DMS53 treated with DMSO at 0.1 percent for 48 hours (cell line): ENCODE measurements around the gene DIDO1.

Experiments
- DNase-seq: peaks from one replicate; lab custom pipeline; 2025; ENCODE audit not compliant: unreplicated experiment; lab: John Stamatoyannopoulos, UW

Gene DIDO1

GRCh38 chr20:62898093-62898964, 28.0 kb downstream of the DIDO1 start:
- no peak for DNase-seq

DNA sequence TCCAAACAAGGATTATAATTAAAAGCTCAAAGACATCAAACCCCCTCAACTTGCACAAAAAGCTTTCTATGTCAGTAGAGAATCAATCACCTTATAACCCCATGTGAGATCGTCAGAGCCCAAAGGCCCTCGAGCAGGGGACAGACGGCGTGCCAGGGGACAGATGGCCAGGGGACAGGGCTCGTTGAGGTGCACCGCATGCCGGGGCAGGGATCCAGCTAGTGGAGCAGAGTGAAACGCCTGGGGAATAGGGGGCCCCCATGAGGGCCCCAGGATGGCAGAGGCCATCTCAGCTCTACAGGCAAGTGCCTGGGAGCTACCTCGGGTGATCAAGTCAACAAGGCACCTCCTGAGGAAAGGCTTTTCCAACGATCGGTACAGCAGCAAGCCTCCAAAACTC, 28.6 kb downstream of the DIDO1 start:
- no peak for DNase-seq

DNA sequence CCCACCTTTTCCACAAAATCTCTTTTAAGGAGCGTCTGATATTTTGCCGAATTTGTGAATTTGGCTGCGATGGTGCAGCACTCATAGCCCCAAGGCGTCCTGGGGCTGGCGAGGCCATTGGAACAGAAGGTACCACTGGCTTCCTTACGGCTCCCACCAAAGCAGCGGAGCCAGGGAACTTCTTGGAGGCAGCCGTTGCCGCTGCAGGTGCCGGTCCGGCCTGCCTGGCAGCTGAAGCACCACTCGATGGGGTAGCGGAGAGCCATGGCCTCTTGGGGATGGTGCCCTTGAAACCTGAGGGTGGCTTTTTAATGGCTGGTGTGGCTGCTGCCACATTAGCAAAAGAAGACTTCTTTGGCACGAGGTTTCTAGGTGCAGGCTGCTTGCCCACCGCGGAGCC, 29.8 kb downstream of the DIDO1 start:
- DNase-seq = no peak

- no peak for DNase-seq
Measured at GRCh38 chr20:62895539-62895938, 30.8 kb downstream of the DIDO1 start.

GRCh38 chr20:62894261-62894660, 32.0 kb downstream of the DIDO1 start:
- no peak for DNase-seq

DNA sequence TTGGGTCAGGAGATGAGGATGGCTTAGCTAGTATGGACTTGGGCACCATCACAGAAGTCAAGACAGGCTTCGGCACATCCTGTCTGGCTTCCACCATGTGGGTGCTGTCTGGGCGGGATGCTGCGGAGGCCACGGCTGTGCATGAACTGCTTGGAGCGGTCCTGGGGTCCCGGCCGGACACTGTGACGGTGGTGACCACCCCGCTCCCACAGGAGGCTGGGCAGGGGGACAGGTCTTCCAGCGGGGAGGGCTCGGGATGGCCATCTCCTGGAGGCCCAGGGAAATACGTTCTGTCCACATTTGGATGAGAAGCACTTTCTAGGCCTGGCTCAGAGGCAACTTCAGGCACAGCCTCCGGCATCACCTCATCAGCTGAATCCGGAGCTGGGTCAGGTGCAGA, 32.6 kb downstream of the DIDO1 start:
- no peak for DNase-seq

GRCh38 chr20:62892348-62893304, 33.7 kb downstream of the DIDO1 start:
- no peak for DNase-seq

DNA sequence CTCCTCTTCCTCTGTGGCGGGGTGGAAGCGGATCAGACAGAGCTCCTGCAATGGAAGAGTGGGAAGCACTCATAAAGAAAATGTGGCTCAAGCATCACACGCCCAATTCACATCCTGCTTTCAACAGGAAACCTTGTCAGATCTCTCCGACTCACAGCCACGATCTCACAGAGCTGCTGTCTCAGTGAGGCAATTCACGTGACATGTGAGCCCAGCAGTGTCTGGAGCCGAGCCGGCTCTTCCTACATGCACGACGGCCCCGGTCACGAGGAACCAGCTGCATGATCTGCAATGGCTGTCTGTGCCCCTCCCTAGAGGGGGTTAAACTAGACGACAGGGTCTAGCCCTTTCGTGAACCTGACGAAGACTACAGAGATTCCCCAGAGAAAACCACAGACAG, 35.2 kb downstream of the DIDO1 start:
- DNase-seq = no peak

DNA sequence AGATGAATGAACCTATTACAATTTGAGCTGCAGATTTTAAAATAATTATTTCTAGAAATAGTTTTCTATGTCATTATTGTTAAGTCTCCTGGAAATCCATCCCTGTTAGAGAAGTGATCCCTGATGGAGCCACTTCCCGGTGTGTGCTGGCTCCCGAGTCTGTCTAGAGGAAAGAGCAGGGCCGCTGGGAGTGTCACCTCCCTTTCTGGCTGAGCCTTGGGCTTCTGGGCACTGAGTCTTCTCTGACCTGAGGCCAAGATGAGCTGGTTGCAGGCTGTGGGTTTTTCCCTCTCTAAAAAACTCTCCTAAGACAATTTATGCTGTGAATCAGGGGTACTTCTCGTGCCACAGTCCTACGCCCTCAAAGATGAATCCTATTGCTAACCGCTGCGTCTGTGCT, 35.9 kb downstream of the DIDO1 start:
- DNase-seq = no peak

DNA sequence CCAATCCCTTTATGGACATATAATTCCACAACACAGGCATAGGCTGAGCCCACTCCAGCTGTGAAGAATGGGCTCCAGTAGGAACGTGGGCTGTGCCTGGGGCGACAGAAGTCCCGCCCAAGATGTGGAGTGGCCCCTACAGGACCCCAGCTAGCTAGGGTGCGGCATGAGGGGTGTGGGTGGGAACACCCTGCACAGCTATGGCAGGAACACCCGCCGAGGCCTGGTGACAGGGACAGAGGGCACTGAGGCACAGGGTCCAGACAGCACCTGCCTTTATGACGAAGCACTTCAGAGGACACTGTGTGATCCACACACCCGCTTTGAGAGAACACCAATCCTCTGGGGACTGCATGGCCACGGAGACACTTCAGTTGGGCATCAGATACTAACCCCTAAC, 36.4 kb downstream of the DIDO1 start:
- no peak for DNase-seq

- DNase-seq = no peak
Measured at GRCh38 chr20:62889411-62889810, 36.9 kb downstream of the DIDO1 start.

DNA sequence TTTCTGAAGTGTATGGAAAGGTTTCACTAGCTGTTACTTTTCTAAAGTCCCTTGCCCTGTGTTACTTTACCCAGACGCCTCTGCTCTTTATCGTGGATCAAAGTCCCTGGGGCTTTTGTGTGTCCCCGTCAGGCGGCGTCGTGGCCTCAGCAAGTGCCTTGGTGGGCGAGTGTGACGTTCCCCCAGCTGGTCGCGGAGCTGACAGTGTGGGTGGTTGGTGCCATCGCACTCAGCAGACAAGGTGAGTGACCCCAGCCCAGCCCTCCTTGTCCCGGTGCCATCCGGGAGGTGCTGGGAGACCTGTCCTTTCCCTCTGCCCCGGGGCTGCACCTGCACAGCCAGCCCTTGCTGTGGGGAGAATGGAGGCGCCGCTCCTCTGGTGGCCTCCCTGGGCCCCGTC, 37.4 kb downstream of the DIDO1 start:
- no peak for DNase-seq

DNA sequence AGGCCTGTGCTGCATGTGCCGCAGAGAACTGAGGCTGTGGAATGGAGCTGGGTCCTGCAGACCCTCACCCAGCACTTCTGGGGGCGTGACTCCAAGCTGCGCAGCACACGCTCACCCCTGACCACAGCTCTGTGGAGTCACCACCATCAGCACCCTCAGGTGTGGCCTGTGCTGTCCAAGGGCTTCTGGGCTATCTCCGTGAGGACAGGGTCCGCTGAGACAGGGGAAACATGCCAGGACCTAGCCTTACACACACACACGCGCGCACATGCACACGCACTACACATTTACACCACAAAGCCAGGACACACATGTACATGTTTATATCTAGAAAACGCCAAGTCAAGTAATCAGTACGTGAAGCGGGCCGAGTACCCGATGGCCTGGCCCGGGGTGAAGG, 37.9 kb downstream of the DIDO1 start:
- no peak for DNase-seq

GRCh38 chr20:62887860-62888239, 38.5 kb downstream of the DIDO1 start:
- no peak for DNase-seq

DNA sequence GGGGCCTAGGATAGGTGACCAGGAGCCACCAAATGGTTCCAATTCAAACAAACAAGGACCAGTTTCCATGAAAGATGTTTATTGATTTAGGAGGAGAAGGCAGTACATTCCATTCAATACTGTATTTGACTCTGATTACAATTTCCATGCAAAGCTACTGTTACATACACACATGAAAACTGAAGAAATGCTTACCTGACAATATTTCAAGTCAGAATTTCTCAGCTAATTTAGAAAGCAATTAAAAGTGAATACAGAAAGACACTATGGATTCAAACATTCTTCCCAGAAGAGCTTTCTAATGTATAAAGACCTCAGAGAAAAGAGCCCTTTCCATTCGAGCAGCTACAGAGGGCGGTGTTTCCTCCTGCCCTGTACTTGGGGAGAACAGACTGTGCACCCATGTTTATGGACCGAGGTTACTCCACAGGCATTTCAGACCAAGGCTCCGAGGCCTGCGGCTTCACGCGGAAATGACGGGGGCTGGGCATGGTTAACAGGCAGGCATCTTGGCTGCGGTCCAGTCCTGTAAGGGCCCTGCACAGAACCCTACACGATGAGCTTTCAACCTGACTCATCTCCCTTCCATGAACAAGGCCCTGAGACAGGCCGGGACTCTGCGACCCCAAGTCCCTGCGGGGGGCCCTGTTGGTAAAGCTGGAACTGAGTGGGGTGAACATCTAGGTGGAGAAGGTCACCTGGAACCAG, 39.0 kb downstream of the DIDO1 start:
- no peak for DNase-seq

DNA sequence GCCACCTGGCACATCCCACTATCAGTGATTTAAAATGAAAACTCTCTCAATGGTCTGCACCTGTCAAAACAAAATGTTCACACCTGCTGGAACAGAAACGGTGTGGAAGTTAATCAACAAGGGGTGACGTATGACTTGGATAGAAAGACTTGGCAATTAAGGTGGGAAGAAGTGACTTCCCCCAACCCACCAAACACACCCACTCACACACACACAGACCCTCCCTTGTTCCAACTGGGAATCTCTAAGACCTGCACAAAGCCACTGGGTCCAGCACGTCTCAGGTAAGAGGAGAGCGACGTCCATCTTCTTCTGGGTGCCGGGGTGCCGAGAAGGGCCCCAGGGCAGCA, 39.6 kb downstream of the DIDO1 start:
- DNase-seq = no peak

DNA sequence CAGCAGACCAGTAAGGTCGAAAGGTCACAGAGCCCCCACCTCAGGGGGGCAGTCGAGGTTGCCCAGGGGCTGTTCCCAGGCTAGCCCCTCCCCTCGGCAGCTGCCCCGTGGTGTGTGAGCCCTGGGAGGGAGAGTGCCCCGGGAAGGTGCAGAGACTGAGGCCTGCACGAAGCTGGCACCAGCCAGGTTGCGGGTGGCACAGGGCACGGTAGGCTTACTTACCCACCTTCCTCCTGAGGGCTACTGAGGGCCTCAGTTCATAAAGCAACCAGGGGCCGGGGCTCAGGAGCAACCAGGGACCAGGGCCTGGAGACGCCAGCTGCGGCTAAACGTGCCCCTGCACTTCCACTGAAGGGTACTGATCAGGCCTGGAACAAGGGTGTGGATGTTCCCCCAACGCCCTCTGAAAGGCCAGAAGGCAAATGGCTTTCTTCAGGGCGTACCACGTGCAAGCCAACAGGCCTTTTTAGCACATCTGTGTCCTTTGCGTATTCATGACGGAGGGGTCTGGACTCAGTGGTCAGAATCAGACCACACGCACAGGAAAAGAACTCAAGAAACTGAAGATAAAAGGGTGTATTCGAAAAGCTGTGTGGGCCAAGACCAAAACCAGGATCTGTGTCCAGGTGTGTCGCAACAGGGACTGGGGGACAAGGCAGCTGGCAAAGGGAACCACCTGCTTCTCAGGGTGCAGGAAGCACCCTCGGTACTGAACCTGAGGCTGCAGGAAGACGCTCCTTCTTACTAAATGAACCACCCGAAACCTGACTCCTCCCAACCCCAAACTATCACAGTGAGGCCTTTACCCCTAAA, 40.2 kb downstream of the DIDO1 start:
- DNase-seq = no peak

DNA sequence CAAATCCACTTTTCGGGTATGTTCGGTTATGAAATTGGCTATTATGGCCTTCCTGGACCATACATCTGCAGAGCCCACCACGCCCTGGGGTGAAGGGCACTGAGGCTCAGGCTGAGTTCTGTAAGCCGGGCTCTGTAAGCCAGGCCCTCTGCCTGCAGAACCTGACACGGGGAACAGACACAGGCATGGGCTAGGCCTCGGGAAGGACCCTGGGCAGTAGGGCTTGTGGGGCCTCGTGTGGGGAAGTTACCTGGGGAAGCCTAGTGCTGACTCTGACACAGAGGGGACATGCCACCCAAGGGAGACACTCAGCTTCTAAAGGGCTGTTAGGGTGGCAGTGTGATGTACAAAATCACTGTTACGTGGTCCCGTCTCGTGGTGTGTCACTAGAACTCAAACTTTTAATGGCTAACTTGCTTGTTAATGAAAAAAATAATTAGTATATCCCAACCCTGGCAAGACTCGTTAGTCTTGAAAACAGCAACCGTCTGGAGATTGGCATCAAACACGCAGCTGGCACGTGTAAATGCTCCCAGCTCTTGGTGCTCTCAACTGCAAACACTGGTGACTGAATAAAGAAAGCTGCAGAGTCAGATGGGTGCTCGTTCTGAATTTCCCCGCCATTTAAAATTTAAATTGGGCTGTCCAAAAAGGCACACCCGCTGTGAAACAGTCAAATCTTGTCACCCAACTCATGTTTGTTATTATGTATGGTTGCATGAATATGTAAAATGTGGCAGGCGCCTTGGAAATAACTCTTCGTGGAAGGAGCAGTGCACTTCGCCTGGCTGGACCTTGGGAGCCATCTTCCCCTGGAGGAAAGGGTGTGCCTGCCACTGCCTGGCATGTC, 41.0 kb downstream of the DIDO1 start:
- DNase-seq = no peak

DNA sequence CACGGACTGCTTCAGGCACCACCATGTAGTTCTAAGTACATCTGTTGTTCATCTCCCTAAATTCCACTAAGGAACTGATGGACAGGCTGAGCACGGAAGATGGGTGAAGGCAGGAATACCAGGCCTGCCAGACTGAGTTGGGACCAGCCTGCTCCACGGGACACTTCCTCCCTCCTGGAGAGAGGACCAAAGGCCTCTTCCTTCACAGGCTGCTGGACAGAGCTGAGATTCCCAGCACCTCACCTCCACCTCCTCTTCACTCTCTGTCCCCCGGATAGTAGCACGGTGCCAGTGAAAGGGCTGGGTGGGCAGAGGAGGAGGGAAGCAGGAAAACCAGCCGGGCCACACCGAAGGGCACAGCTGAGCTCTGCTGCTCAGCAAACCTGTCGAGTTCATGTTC, 41.7 kb downstream of the DIDO1 start:
- no peak for DNase-seq

- no peak for DNase-seq
Measured at GRCh38 chr20:62882426-62882825, 43.9 kb downstream of the DIDO1 start.
